Mammary epithelial cell (primary cell): ENCODE data around the gene LRP2BP.

ENCODE experiments used
- CTCF ChIP-seq, 2 donors: IDR thresholded peaks in 1 of 2; conservative IDR thresholded peaks in 1 of 2; 2 replicates each; pipeline ENCODE4 v1.5.1; 2011 to 2012; ENCODE audit warnings: inconsistent platforms in 2 of 2, low read length in 2 of 2, mild to moderate bottlenecking in 2 of 2, control low read depth in 1 of 2, low read depth in 1 of 2; ENCODE audit not compliant: insufficient read depth in 1 of 2; ENCODE audit errors: extremely low read depth in 1 of 2
- EZH2 ChIP-seq: IDR thresholded peaks from 2 replicates; pipeline ENCODE4 v1.6.1; 2012; ENCODE audit warnings: low read length, inconsistent platforms, borderline replicate concordance

GRCh38 chr4:185408432-185408831, 12.7 kb upstream of the LRP2BP start:
- TF ChIP-seq CTCF (conservative IDR thresholded peaks at IDR 0.05 in 1 of 2, IDR thresholded peaks at IDR 0.05 in 1 of 2; ENCODE audit: extremely low read depth in 1 of 2, insufficient read depth in 1 of 2, low read depth in 1 of 2, low read length in 2 of 2) (no peak), EZH2 (no peak)
